ENCODE results near the gene AJAP1. TPM values are rescaled to one million over a fixed set of nuclear protein-coding genes. Genes with fewer than 3 reads are reported as not detected.
"Not testable (repeated sequence)": the region's sequence is repeated elsewhere in the genome, so short reads cannot be mapped to it uniquely, and the experiment has no call there.

AJAP1 gene
- total RNA-seq, 1 donor from 2014 or later: 0.52 TPM

- no peaks in the 10 kb centered on the region for H3K9me3 ChIP-seq
- no peak for ATAC-seq
- no peak overlapping the region for H3K27ac ChIP-seq
- H3K36me3 ChIP-seq: no peaks in the 10 kb centered on the region
- TF ChIP-seq, protein P1, sequence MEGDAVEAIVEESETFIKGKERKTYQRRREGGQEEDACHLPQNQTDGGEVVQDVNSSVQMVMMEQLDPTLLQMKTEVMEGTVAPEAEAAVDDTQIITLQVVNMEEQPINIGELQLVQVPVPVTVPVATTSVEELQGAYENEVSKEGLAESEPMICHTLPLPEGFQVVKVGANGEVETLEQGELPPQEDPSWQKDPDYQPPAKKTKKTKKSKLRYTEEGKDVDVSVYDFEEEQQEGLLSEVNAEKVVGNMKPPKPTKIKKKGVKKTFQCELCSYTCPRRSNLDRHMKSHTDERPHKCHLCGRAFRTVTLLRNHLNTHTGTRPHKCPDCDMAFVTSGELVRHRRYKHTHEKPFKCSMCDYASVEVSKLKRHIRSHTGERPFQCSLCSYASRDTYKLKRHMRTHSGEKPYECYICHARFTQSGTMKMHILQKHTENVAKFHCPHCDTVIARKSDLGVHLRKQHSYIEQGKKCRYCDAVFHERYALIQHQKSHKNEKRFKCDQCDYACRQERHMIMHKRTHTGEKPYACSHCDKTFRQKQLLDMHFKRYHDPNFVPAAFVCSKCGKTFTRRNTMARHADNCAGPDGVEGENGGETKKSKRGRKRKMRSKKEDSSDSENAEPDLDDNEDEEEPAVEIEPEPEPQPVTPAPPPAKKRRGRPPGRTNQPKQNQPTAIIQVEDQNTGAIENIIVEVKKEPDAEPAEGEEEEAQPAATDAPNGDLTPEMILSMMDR (IDR thresholded peaks at IDR 0.05): no peak
- no peaks in the 10 kb centered on the region for H3K27me3 ChIP-seq
- peak; percentile 44 for DNase-seq
- no peaks in the 10 kb centered on the region for H3K4me1 ChIP-seq
- no peak overlapping the region for H3K4me3 ChIP-seq
- intact Hi-C loops (cut with DNase I): no loop called here
Measured at GRCh38 chr1:4617506-4617905, 36.9 kb upstream of the AJAP1 start.

- ATAC-seq; intact Hi-C loops (cut with DNase I); H3K36me3 ChIP-seq; H3K27ac ChIP-seq; H3K9me3 ChIP-seq; H3K4me3 ChIP-seq; H3K4me1 ChIP-seq; DNase-seq; H3K27me3 ChIP-seq: not testable (repeated sequence)
Measured at GRCh38 chr1:4618827-4619226, 35.6 kb upstream of the AJAP1 start.

DNA sequence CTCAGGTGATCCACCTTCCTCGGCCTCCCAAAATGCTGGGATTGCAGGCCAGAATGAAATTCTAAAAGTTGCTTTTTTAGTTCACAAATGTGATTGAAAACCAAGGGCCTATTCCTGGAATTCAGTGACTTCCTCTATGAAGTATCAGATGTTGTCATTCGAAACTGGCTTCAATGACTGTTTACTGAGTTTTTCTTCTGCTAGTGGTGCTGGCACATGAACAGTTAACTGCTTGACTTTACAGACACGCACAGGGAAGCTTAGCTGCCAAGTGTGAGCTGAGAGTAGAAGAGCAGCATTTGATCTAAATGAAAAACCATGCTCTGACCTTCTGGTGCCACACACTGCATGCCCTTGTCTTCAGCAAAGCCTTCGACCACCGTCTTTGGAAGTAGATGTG is 32.8 kb upstream of the AJAP1 start:
- intact Hi-C loops (cut with DNase I): no loop called here
- ATAC-seq: no peak
- DNase-seq: no peak
- Histone ChIP-seq H3K36me3 (no peaks in the 10 kb centered on the region), H3K27ac (no peak overlapping the region), H3K4me1 (no peaks in the 10 kb centered on the region), H3K4me3 (no peak overlapping the region), H3K27me3 (no peaks in the 10 kb centered on the region), H3K9me3 (no peaks in the 10 kb centered on the region)
- TF ChIP-seq, protein P1 (IDR thresholded peaks at IDR 0.05): no peak

- no peaks in the 10 kb centered on the region for H3K27me3 ChIP-seq
- no peaks in the 10 kb centered on the region for H3K9me3 ChIP-seq
- DNase-seq: peak; percentile 28
- no peak for ATAC-seq
- H3K4me3 ChIP-seq: no peak overlapping the region
- TF ChIP-seq, protein P1 (IDR thresholded peaks at IDR 0.05): no peak
- intact Hi-C loops (cut with DNase I): no loop called here
- no peaks in the 10 kb centered on the region for H3K4me1 ChIP-seq
- no peaks in the 10 kb centered on the region for H3K36me3 ChIP-seq
- no peak overlapping the region for H3K27ac ChIP-seq
Measured at GRCh38 chr1:4622821-4623220, 31.6 kb upstream of the AJAP1 start.

GRCh38 chr1:4624141-4624715 is 30.2 kb upstream of the AJAP1 start:
- intact Hi-C loops (cut with DNase I): no loop called here
- ATAC-seq (no peak), DNase-seq (peak; percentile 35)
- H3K4me3 ChIP-seq: no peak overlapping the region
- no peaks in the 10 kb centered on the region for H3K27me3 ChIP-seq
- H3K4me1 ChIP-seq: no peaks in the 10 kb centered on the region
- H3K36me3 ChIP-seq: no peaks in the 10 kb centered on the region
- no peak overlapping the region for H3K27ac ChIP-seq
- no peaks in the 10 kb centered on the region for H3K9me3 ChIP-seq
- TF ChIP-seq, protein P1 (IDR thresholded peaks at IDR 0.05): no peak

DNA sequence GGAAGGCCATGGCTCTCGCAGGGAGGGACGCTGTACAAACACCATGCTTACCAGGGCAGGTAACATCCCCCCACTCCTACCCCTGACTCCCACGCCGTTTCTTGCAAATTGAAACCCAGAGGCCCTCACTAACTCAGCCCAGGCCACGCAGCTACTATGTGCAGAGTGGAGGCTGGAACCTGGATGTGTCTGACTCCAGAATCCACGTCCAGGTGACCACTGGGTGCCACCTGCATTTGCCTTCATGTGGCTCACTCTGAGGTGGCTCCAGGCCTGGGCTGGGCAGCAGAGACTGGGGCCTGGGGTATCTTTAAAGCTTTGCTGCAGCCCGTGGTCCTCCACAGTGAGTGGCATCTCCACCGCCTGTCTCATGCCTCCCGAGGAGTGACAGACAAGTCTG is 29.6 kb upstream of the AJAP1 start:
- Histone ChIP-seq H3K4me3 (no peak overlapping the region), H3K27ac (no peak overlapping the region), H3K9me3 (no peaks in the 10 kb centered on the region), H3K27me3 (no peaks in the 10 kb centered on the region), H3K36me3 (no peaks in the 10 kb centered on the region), H3K4me1 (no peaks in the 10 kb centered on the region)
- peak; percentile 38 for DNase-seq
- TF ChIP-seq, protein P1 (IDR thresholded peaks at IDR 0.05): no peak
- intact Hi-C loops (cut with DNase I): no loop called here
- ATAC-seq: no peak
